SK-N-SH treated with all-trans-retinoic acid at 6 μM for 48 hours (cell line): Measurements from ENCODE around the gene TRPM2.

ENCODE experiments used
- ATAC-seq: fragments of 200-7000 bp; cut with Tn5 transposase; 3 replicates; pipeline ENCODE4 v1.9.1; 2020; ENCODE audit warnings: mild to moderate bottlenecking, moderate library complexity
- BACH2 ChIP-seq: fragments of 250-450 bp; sonication (Bioruptor Pico); IDR thresholded peaks from 2 replicates; pipeline ENCODE4 v1.9.0; 2021; ENCODE audit warnings: mild to moderate bottlenecking, borderline replicate concordance
- CREB5 ChIP-seq: fragments of 250-450 bp; sonication (Bioruptor Pico); IDR thresholded peaks from 2 replicates; pipeline ENCODE4 v1.5.1; 2020; ENCODE audit warnings: low read depth, mild to moderate bottlenecking, moderate library complexity
- CSDC2 ChIP-seq: fragments of 250-450 bp; sonication (Bioruptor Pico); IDR thresholded peaks from 2 replicates; pipeline ENCODE4 v1.5.0; 2020; ENCODE audit warnings: mild to moderate bottlenecking, moderate library complexity
- CSRNP3 ChIP-seq: fragments of 250-450 bp; sonication (Bioruptor Pico); IDR thresholded peaks from 2 replicates; pipeline ENCODE4 v1.5.1; 2021; ENCODE audit warnings: mild to moderate bottlenecking, moderate library complexity
- ESRRG ChIP-seq: fragments of 250-450 bp; sonication (Bioruptor Pico); IDR thresholded peaks from 2 replicates; pipeline ENCODE4 v1.6.1; 2021; ENCODE audit warnings: mild to moderate bottlenecking
- ISL1 ChIP-seq: fragments of 250-450 bp; sonication (Bioruptor Pico); IDR thresholded peaks from 2 replicates; pipeline ENCODE4 v2.1.2; 2022; ENCODE audit warnings: mild to moderate bottlenecking, moderate library complexity
- PATZ1 ChIP-seq: fragments of 250-450 bp; sonication (Bioruptor Pico); IDR thresholded peaks from 2 replicates; pipeline ENCODE4 v1.8.0; 2020; ENCODE audit warnings: mild to moderate bottlenecking, moderate library complexity, borderline replicate concordance
- PPARA ChIP-seq: fragments of 250-450 bp; sonication (Bioruptor Pico); IDR thresholded peaks from 2 replicates; pipeline ENCODE4 v1.5.0; 2020; ENCODE audit warnings: mild to moderate bottlenecking, borderline replicate concordance
- TCF4 ChIP-seq: fragments of 250-450 bp; sonication (Bioruptor Pico); IDR thresholded peaks from 2 replicates; pipeline ENCODE4 v1.8.0; 2021; ENCODE audit warnings: mild to moderate bottlenecking, moderate library complexity, borderline replicate concordance
- TOX ChIP-seq: fragments of 250-450 bp; sonication (Bioruptor Pico); IDR thresholded peaks from 2 replicates; pipeline ENCODE4 v1.8.0; 2021; ENCODE audit warnings: mild to moderate bottlenecking, moderate library complexity, borderline replicate concordance
- ZFP30 ChIP-seq: fragments of 450-650 bp; formaldehyde crosslinking; IDR thresholded peaks from 2 replicates; pipeline ENCODE4 v1.5.0; 2022; ENCODE audit warnings: mild to moderate bottlenecking, moderate library complexity
- ZNF565 ChIP-seq: fragments of 450-650 bp; formaldehyde crosslinking; conservative IDR thresholded peaks from 2 replicates; pipeline ENCODE4 v1.5.0; 2020; ENCODE audit warnings: low read depth, mild to moderate bottlenecking, moderate library complexity
- TF ChIP-seq, protein P1 (sequence below): fragments of 250-450 bp; sonication (Bioruptor Pico); IDR thresholded peaks from 2 replicates; pipeline ENCODE4 v1.5.0; 2020; ENCODE audit warnings: mild to moderate bottlenecking, moderate library complexity
- TF ChIP-seq, protein P2 (sequence below): fragments of 250-450 bp; sonication (Bioruptor Pico); IDR thresholded peaks from 2 replicates; pipeline ENCODE4 v1.8.0; 2021; ENCODE audit warnings: low read depth, mild to moderate bottlenecking, moderate library complexity, borderline replicate concordance

TRPM2 gene

GRCh38 chr21:44332965-44333364, 20.5 kb upstream of the TRPM2 start (continued):
- TF ChIP-seq, protein P1, sequence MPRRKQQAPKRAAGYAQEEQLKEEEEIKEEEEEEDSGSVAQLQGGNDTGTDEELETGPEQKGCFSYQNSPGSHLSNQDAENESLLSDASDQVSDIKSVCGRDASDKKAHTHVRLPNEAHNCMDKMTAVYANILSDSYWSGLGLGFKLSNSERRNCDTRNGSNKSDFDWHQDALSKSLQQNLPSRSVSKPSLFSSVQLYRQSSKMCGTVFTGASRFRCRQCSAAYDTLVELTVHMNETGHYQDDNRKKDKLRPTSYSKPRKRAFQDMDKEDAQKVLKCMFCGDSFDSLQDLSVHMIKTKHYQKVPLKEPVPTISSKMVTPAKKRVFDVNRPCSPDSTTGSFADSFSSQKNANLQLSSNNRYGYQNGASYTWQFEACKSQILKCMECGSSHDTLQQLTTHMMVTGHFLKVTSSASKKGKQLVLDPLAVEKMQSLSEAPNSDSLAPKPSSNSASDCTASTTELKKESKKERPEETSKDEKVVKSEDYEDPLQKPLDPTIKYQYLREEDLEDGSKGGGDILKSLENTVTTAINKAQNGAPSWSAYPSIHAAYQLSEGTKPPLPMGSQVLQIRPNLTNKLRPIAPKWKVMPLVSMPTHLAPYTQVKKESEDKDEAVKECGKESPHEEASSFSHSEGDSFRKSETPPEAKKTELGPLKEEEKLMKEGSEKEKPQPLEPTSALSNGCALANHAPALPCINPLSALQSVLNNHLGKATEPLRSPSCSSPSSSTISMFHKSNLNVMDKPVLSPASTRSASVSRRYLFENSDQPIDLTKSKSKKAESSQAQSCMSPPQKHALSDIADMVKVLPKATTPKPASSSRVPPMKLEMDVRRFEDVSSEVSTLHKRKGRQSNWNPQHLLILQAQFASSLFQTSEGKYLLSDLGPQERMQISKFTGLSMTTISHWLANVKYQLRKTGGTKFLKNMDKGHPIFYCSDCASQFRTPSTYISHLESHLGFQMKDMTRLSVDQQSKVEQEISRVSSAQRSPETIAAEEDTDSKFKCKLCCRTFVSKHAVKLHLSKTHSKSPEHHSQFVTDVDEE = no peak
- TF ChIP-seq ESRRG (CRISPR knock-in tag) = no peak

DNA sequence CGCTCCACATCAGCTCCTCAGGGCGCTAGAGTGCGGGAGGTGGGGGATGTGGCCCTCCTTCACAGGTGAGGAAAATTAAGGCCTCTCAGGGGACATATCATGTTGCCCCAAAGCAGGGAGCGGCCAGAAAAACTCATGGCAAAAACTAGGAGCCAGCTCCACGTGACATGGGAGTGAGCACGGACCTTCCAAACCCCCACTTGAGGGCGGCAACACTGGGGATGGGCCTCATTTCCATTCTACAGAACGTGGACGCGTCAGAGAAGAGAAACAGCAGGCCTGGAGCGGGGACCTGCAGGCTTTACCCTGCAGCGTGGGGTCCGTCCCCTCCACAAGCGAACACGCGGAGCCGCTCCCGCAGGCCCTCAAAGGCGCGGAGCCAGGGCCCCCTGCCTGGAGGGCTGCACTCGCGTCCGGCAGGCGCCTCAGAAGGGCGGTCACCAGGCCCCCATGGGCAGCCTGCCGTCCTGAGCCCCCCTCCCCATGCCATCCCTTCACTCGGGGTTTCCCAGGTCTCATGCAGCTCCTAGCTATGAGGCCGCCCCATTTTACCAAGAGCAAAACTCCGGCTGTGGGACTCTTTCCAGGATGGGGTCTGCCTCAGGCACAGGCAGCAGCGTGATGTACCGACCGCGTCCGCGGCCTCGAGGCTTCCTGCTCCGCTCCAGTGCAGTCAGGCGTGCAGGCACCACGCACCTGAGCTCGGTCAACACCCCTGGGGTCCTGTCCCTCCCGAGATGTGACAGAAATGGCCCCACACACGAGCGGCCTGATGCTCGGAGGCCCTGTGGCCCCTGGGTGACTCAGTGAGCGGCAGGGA, 19.7 kb upstream of the TRPM2 start:
- no peak for ATAC-seq
- TF ChIP-seq ZNF565 (CRISPR knock-in tag) (no peak), ESRRG (CRISPR knock-in tag) (no peak), CREB5 (no peak), CSRNP3 (CRISPR knock-in tag) (no peak), TCF4 (CRISPR knock-in tag) (no peak), TOX (CRISPR knock-in tag) (no peak), CSDC2 (no peak), ZFP30 (CRISPR knock-in tag) (no peak), BACH2 (CRISPR knock-in tag) (no peak), PATZ1 (CRISPR knock-in tag) (no peak)
- TF ChIP-seq, protein P2, sequence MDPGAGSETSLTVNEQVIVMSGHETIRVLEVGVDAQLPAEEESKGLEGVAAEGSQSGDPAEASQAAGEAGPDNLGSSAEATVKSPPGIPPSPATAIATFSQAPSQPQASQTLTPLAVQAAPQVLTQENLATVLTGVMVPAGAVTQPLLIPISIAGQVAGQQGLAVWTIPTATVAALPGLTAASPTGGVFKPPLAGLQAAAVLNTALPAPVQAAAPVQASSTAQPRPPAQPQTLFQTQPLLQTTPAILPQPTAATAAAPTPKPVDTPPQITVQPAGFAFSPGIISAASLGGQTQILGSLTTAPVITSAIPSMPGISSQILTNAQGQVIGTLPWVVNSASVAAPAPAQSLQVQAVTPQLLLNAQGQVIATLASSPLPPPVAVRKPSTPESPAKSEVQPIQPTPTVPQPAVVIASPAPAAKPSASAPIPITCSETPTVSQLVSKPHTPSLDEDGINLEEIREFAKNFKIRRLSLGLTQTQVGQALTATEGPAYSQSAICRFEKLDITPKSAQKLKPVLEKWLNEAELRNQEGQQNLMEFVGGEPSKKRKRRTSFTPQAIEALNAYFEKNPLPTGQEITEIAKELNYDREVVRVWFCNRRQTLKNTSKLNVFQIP = no peak

- ATAC-seq = no peak
- no peak for TF ChIP-seq CSDC2
- TF ChIP-seq BACH2 (CRISPR knock-in tag) = no peak
- TF ChIP-seq CSRNP3 (CRISPR knock-in tag) = no peak
- no peak for TF ChIP-seq ESRRG (CRISPR knock-in tag)
- no peak for TF ChIP-seq ZNF565 (CRISPR knock-in tag)
- TF ChIP-seq TCF4 (CRISPR knock-in tag) = no peak
- TF ChIP-seq, protein P1 = no peak
- no peak for TF ChIP-seq CREB5
- no peak for TF ChIP-seq ZFP30 (CRISPR knock-in tag)
- TF ChIP-seq ISL1 (CRISPR knock-in tag) = no peak
- TF ChIP-seq PPARA (CRISPR knock-in tag) = no peak
Measured at GRCh38 chr21:44334329-44335030, 18.9 kb upstream of the TRPM2 start.
